GM06990 (cell line): ENCODE results near the gene SSPN.

Source experiments
- DNase-seq: peaks from one replicate; pipeline ENCODE4 v3.0.0-alpha.2; 2011; ENCODE audit not compliant: insufficient read length; ENCODE audit errors: extremely low read depth
- H3K27me3 ChIP-seq: replicated peaks from 2 replicates; pipeline ENCODE4 v1.6.0; 2011; ENCODE audit warnings: low read length; ENCODE audit not compliant: control insufficient read depth, insufficient read depth
- H3K36me3 ChIP-seq: 2 replicates; pipeline ENCODE4 v1.5.1; 2011; ENCODE audit warnings: low read length; ENCODE audit not compliant: control insufficient read depth, insufficient read depth
- H3K4me3 ChIP-seq: replicated peaks from 2 replicates; pipeline ENCODE4 v1.5.1; 2011; ENCODE audit warnings: low read depth, mild to moderate bottlenecking, control low read depth, low read length
- TF ChIP-seq, protein P1 (sequence below): IDR thresholded peaks from 2 replicates; pipeline ENCODE4 v1.5.1; 2011; ENCODE audit warnings: low read length, control low read depth, mild to moderate bottlenecking, inconsistent platforms; ENCODE audit not compliant: insufficient read depth, poor library complexity, severe bottlenecking

The SSPN gene

DNA sequence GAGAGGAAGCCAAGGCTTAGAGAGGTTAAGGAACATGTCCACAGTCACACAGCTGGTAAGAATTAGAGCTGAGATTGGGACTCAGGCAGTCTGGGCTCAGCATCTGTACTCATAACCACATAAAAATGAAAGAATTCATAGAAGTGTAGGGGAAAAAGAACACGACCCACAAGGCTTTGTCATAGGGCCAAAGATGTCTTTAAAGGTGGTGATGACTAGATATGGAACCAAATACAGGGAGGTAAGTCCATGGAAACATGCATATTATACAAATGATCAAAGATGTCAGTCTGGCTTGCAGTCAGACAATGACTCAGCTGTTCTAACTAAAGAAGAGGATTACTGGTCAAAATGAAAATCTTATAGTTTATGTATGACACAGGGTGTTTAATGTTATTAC, 7.2 kb upstream of the SSPN start:
- Histone ChIP-seq H3K36me3 (no peaks in the 10 kb centered on the region), H3K4me3 (no peak overlapping the region), H3K27me3 (no peaks in the 10 kb centered on the region; the same call in 1 of the 2 replicates)
- no peak for DNase-seq
- TF ChIP-seq, protein P1, sequence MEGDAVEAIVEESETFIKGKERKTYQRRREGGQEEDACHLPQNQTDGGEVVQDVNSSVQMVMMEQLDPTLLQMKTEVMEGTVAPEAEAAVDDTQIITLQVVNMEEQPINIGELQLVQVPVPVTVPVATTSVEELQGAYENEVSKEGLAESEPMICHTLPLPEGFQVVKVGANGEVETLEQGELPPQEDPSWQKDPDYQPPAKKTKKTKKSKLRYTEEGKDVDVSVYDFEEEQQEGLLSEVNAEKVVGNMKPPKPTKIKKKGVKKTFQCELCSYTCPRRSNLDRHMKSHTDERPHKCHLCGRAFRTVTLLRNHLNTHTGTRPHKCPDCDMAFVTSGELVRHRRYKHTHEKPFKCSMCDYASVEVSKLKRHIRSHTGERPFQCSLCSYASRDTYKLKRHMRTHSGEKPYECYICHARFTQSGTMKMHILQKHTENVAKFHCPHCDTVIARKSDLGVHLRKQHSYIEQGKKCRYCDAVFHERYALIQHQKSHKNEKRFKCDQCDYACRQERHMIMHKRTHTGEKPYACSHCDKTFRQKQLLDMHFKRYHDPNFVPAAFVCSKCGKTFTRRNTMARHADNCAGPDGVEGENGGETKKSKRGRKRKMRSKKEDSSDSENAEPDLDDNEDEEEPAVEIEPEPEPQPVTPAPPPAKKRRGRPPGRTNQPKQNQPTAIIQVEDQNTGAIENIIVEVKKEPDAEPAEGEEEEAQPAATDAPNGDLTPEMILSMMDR = no peak

DNA sequence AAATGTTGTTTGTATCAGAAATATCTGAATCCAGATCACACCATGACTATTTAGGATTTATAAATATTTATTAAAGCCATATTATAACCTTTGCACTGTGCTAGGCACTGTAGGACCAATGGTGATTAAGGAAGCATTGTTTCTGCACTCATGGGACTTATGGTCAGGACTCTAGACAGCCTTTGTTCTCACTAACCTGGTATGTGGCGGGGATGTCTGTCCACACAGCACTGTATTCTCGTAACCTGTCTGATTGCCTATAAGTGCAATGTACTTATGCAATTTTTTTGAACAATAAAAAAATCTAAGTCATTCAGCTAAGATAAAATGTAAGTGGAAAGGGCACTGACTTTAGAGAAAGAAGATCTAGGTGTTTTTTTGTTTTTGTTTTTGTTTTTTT, 6.7 kb upstream of the SSPN start:
- Histone ChIP-seq H3K27me3 (no peaks in the 10 kb centered on the region; the same call in 1 of the 2 replicates), H3K4me3 (no peak overlapping the region), H3K36me3 (no peaks in the 10 kb centered on the region)
- TF ChIP-seq, protein P1 = no peak
- no peak for DNase-seq

DNA sequence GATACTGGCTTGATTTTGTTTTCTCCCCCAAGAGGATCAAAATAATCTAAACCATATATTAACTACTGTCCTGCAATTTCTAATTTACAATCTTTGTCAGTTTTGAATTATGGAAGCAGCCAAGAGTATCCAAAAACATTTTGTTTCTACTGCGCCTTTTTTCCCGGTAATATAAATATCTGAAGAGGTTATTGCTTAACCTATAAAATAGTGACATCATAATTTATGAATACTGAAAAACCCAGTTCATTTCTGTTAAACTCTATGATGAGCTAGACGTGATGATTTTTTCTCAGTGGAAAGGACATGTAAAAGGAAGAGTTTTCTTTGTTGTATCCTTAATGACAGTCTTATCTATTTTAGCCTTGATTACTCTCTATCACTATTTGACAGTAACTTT, 3.2 kb upstream of the SSPN start:
- DNase-seq = no peak
- no peak overlapping the region for H3K4me3 ChIP-seq
- TF ChIP-seq, protein P1 = no peak
- H3K27me3 ChIP-seq = peaks cover 2% of the 10 kb centered on the region
- H3K36me3 ChIP-seq = no peaks in the 10 kb centered on the region

DNA sequence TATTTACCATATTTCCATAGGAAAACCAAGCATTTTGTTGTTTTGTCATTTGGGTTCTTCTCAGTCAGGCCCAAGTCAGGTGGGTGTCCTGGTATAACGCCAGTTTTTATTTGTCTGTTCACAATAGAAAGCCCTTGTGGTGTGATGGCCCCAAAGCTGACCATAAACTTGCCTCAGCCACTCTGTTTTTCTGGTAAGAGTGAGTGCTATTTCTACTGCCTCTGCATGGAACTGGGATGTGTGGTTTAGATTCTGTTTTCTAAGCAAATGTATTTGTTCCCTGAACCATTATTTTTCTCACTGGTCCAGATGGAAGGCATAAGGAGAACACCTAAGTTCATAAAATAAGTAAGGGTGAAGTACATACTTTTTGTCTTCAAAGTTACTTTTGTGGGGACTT, 1.8 kb upstream of the SSPN start:
- no peak for DNase-seq
- TF ChIP-seq, protein P1 = no peak
- Histone ChIP-seq H3K4me3 (no peak overlapping the region), H3K36me3 (no peaks in the 10 kb centered on the region), H3K27me3 (peaks cover 4% of the 10 kb centered on the region)

DNA sequence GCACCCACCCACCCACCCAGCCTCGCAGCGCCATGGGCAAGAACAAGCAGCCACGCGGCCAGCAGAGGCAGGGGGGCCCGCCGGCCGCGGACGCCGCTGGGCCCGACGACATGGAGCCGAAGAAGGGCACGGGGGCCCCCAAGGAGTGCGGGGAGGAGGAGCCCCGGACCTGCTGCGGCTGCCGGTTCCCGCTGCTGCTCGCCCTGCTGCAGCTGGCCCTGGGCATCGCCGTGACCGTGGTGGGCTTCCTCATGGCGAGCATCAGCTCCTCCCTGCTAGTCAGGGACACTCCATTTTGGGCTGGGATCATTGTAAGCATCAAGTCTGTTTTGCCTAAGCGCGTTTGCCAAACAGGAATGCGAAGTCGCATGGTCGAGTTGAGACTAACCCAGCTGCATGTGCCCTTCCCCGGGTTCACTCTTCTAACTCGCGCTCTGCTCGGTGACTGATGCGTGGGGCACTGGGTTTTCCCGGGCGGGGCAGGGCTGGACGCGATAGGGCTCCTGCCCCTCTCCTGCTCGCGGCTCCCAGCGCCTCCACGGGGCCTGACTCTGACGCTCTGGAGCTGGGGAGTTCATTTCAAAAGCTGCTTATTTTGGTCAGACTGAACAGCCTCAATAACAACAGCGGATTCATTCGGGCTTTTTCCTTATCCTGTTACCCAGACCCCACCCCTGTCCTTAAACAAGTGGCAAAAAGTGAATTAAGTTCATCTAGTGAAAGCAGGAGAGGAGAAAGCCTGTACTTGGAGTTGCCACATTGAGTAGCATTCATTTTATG, 458 bp downstream of the SSPN start:
- Histone ChIP-seq H3K4me3 (peak overlapping the region; percentile 62), H3K36me3 (no peaks in the 10 kb centered on the region), H3K27me3 (peaks cover 4% of the 10 kb centered on the region; the same call in 1 of the 2 replicates)
- DNase-seq = peak; percentile 23
- TF ChIP-seq, protein P1 = no peak

DNA sequence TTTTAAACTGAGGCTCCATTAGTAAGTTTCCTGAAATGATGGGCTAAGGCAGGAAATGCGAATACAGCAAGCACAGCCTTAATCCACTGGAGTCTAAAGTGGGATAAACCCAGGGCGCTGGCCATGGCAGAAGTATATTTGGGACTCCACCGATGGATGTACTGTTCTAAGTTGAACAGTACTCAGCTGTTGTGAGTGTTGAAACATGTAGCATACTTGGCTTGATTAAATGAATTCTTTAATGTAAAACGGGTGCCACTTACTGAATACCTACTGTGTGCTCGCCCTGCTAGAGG, 996 bp downstream of the SSPN start:
- TF ChIP-seq, protein P1 = no peak
- Histone ChIP-seq H3K4me3 (no peak overlapping the region), H3K36me3 (no peaks in the 10 kb centered on the region), H3K27me3 (peaks cover 4% of the 10 kb centered on the region; the same call in 1 of the 2 replicates)
- DNase-seq = no peak
